Measurements from ENCODE around the gene ASPRV1.

The ASPRV1 gene

GRCh38 chr2:69933254-69933828 lies 28.1 kb downstream of the ASPRV1 start:
- no peak for DNase-seq (ENCODE audit: insufficient read length)
- no peak for TF ChIP-seq TAF1 (IDR thresholded peaks at IDR 0.05; ENCODE audit: borderline replicate concordance, low read depth, low read length)
- TF ChIP-seq POLR2AphosphoS5 (IDR thresholded peaks at IDR 0.05; ENCODE audit: low read depth, low read length), result no peak
- no peak for TF ChIP-seq POLR2A (IDR thresholded peaks at IDR 0.05; ENCODE audit: low read depth, low read length)
- peak; percentile 56 for FAIRE-seq

- TF ChIP-seq TAF1 (IDR thresholded peaks at IDR 0.05; ENCODE audit: borderline replicate concordance, low read depth, low read length), result no peak
- TF ChIP-seq POLR2A (IDR thresholded peaks at IDR 0.05; ENCODE audit: low read depth, low read length), result no peak
- no peak for TF ChIP-seq POLR2AphosphoS5 (IDR thresholded peaks at IDR 0.05; ENCODE audit: low read depth, low read length)
- DNase-seq (ENCODE audit: insufficient read length), result no peak
Observed at GRCh38 chr2:69932596-69932922, 28.9 kb downstream of the ASPRV1 start.

DNA sequence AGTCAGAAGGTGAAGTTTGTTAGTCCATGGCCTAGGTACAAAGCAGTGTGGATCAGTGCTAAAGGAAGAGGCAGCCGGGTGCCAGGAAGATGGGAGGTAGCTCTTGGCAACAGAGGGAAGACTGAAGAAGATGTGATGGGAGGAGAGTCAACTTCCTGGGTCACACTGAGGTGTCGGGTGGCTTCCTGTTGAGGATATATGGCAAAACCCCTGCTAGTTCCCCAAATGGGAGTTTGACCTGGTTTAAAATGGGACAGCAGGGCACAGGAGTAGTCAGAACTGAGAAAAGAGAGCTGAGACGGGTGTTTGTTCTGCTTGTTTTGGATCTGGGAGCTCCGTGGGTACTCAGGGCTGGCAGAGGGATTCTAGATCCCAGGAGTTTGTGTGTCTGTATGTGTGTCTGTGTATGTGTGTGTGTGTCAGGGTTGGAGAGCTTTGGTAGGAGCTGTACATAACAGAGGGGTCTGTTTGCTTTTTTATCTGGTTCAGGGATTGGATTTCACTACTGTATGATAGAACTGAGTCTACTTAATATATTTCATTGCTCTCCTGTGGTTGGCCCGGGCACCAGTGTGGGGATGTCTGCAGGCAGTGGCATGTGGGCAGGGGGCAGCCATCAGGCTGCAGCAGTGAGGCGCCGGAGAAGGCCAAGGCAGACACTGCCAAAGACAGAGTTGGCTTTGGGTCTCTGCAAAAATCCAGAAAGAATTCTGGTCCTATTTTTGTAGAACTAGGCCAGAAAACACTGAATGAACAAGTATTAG lies 29.4 kb downstream of the ASPRV1 start:
- FAIRE-seq, result no peak
- TF ChIP-seq POLR2AphosphoS5 (IDR thresholded peaks at IDR 0.05; ENCODE audit: low read depth, low read length) (no peak), TAF1 (IDR thresholded peaks at IDR 0.05; ENCODE audit: borderline replicate concordance, low read depth, low read length) (no peak), POLR2A (IDR thresholded peaks at IDR 0.05; ENCODE audit: low read depth, low read length) (no peak)
- no peak for DNase-seq (ENCODE audit: insufficient read length)

More at GRCh38 chr2:69932596-69932922, 28.9 kb downstream of the ASPRV1 start:
- no peak for FAIRE-seq

- DNase-seq (ENCODE audit: insufficient read length) (no peak), FAIRE-seq (peak; percentile 21)
- TF ChIP-seq TAF1 (IDR thresholded peaks at IDR 0.05; ENCODE audit: borderline replicate concordance, low read depth, low read length), result no peak
- TF ChIP-seq POLR2AphosphoS5 (IDR thresholded peaks at IDR 0.05; ENCODE audit: low read depth, low read length), result no peak
- TF ChIP-seq POLR2A (IDR thresholded peaks at IDR 0.05; ENCODE audit: low read depth, low read length), result no peak
Observed at GRCh38 chr2:69926849-69927515, 34.4 kb downstream of the ASPRV1 start.

GRCh38 chr2:69923116-69923515 lies 38.3 kb downstream of the ASPRV1 start:
- no peak for DNase-seq (ENCODE audit: insufficient read length)
- no peak for TF ChIP-seq TAF1 (IDR thresholded peaks at IDR 0.05; ENCODE audit: borderline replicate concordance, low read depth, low read length)
- no peak for TF ChIP-seq POLR2AphosphoS5 (IDR thresholded peaks at IDR 0.05; ENCODE audit: low read depth, low read length)
- TF ChIP-seq POLR2A (IDR thresholded peaks at IDR 0.05; ENCODE audit: low read depth, low read length), result no peak
- FAIRE-seq, result no peak

DNA sequence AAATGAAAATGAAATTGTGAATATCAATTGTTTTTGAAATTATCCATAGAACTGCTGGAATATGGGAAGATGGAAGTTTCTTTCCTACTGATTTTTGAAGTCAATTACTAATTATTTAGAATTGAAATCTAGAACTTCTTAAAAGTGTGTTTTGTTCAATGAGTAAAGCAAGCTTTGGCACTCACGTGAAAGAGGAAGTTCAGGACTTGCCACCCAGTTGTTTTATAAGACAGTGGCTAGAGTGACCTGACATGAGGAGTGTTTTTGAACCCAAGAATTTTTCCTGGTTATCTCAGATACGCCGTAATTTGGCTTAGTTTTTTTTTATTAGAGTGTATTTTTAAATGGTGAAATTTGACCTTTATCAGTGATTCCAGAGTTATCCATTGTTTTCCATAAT lies 43.0 kb downstream of the ASPRV1 start:
- no peak for TF ChIP-seq TAF1 (IDR thresholded peaks at IDR 0.05; ENCODE audit: borderline replicate concordance, low read depth, low read length)
- TF ChIP-seq POLR2A (IDR thresholded peaks at IDR 0.05; ENCODE audit: low read depth, low read length), result no peak
- no peak for TF ChIP-seq POLR2AphosphoS5 (IDR thresholded peaks at IDR 0.05; ENCODE audit: low read depth, low read length)
- no peak for DNase-seq (ENCODE audit: insufficient read length)
- no peak for FAIRE-seq

DNA sequence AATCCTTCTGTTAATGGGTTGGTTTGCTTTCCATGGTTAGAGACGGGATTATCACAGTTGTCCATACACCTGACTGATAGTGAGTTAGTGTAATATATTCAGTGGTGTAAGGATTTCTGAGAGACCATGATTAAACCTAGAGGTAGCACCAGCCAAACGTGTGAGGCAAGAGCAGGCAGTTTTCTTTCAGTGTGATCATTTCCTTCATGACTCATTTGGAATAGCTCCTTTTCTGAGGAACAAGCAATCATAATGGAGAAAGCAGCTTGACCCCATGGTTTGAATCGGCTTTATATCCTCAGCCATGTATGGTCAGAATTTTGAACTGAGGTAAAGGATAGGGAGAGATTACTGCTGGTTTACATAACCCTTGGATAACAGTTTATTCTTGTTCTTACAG lies 43.6 kb downstream of the ASPRV1 start:
- FAIRE-seq (peak; percentile 21), DNase-seq (ENCODE audit: insufficient read length) (no peak)
- no peak for TF ChIP-seq POLR2A (IDR thresholded peaks at IDR 0.05; ENCODE audit: low read depth, low read length)
- no peak for TF ChIP-seq POLR2AphosphoS5 (IDR thresholded peaks at IDR 0.05; ENCODE audit: low read depth, low read length)
- no peak for TF ChIP-seq TAF1 (IDR thresholded peaks at IDR 0.05; ENCODE audit: borderline replicate concordance, low read depth, low read length)

DNA sequence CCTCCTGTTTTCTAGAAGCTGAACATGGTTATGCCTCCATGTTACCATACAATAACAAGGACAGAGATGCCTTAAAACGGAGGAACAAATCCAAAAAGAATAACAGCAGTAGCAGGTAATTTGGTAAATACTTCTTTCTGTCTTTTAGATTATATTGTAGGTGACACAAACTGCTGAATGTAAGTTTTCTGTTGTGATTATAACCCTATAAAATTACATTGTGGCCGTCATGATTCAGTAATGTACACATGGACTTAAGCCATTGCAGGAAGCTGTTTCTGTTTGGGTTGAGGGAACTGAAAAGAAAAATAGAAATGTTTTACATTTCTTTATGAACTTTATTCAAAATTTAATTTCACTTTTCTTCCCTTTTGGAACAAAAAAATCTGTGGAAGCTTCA lies 45.3 kb downstream of the ASPRV1 start:
- FAIRE-seq, result no peak
- no peak for DNase-seq (ENCODE audit: insufficient read length)
- TF ChIP-seq POLR2AphosphoS5 (IDR thresholded peaks at IDR 0.05; ENCODE audit: low read depth, low read length) (no peak), TAF1 (IDR thresholded peaks at IDR 0.05; ENCODE audit: borderline replicate concordance, low read depth, low read length) (no peak), POLR2A (IDR thresholded peaks at IDR 0.05; ENCODE audit: low read depth, low read length) (no peak)

GRCh38 chr2:69914950-69915945 lies 46.2 kb downstream of the ASPRV1 start, which contains the start of gene MXD1:
Gene MXD1, plus strand, starts transcription at chr2:69915109. Its CDS starts 222 bp downstream, at chr2:69915331.
- no peak for FAIRE-seq
- TF ChIP-seq TAF1 (IDR thresholded peaks at IDR 0.05; ENCODE audit: borderline replicate concordance, low read depth, low read length) (peak; percentile 44; the same call in 1 of the 2 replicates), POLR2A (IDR thresholded peaks at IDR 0.05; ENCODE audit: low read depth, low read length) (no peak; the same call in 1 of the 2 replicates), POLR2AphosphoS5 (IDR thresholded peaks at IDR 0.05; ENCODE audit: low read depth, low read length) (peak; percentile 52; the same call in 1 of the 2 replicates)
- peak; percentile 95 for DNase-seq (ENCODE audit: insufficient read length)

DNA sequence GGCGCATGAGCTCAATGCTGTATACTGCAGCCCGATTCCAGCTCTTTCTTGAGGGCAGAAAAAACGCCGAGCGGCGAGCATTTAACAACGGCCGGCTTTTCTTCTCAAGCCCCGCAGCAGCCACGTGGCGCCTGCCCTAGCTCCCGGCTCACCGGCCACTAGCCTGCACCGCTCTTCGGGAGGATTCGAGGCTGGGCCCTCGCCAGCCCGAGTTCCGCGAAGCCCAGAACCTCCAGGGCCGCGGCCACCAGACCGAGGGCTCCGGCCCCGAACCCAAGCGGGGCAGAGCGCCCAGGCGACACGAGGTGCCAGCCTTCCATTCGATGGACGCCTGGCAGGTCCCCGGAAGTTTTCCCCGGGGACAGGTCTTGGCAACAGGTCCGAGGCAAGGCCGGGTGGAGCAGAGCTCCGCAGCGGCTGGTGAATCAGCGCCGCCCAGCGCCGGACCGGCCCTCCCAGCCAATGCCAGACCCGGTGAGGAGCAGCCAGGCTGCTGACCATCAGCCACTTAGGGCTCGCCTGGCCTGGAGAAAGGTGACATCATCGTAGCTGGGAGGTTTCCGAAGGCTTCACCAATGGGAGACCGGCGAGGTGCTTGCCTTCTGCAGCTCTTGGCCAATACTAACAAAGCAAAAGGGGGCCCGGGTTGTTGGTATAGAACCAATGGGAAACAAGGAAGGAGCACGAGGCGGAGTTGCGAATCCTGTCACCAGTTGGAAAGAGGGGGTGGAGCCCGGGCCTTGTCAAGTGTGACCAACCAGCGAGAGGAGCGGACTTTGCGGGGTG lies 47.1 kb downstream of the ASPRV1 start:
- peak; percentile 82 for TF ChIP-seq POLR2A (IDR thresholded peaks at IDR 0.05; ENCODE audit: low read depth, low read length)
- TF ChIP-seq POLR2AphosphoS5 (IDR thresholded peaks at IDR 0.05; ENCODE audit: low read depth, low read length), result no peak; the same call in 1 of the 2 replicates
- peak; percentile 72; the same call in 1 of the 2 replicates for TF ChIP-seq TAF1 (IDR thresholded peaks at IDR 0.05; ENCODE audit: borderline replicate concordance, low read depth, low read length)
- DNase-seq (ENCODE audit: insufficient read length) (no peak), FAIRE-seq (peak; percentile 99)

All from GM12892 (cell line).